CD4-positive, CD25-positive, alpha-beta regulatory T cell (primary cell): ENCODE measurements around the gene PCBP2. TPM values are rescaled to one million over a fixed set of nuclear protein-coding genes. Genes with fewer than 3 reads are reported as not detected.
A peak's percentile ranks its signal among the peaks of the same experiment; 100 is the strongest.
"Not testable (repeated sequence)": the region's sequence is repeated elsewhere in the genome, so short reads cannot be mapped to it uniquely, and the experiment has no call there.

Experiments
- ATAC-seq, 2 donors: fragments of 150-1000 bp; cut with Tn5 transposase; one replicate each; pipeline ENCODE4 v1.10.0; 2021; ENCODE audit warnings: low read depth in 2 of 2, moderate number of reproducible peaks in 2 of 2, moderate library complexity in 1 of 2
- DNase-seq, 3 donors: peaks; one replicate each; pipeline versions ENCODE4 v3.0.0 to v3.0.0-alpha.2; 2012 to 2022; ENCODE audit warnings: mixed read lengths in 1 of 3
- H3K27ac ChIP-seq: one replicate; pipeline ENCODE4 v1.7.0; 2013; ENCODE audit warnings: mild to moderate bottlenecking, low read length; ENCODE audit not compliant: insufficient read depth, poor library complexity, severe bottlenecking
- H3K27me3 ChIP-seq: one replicate; pipeline ENCODE4 v1.7.0; 2013; ENCODE audit warnings: low read length; ENCODE audit not compliant: control insufficient read depth, insufficient read depth
- H3K36me3 ChIP-seq: one replicate; pipeline ENCODE4 v1.7.0; 2013; ENCODE audit warnings: mild to moderate bottlenecking, low read length, moderate library complexity; ENCODE audit not compliant: control insufficient read depth, insufficient read depth
- H3K4me1 ChIP-seq: 2 replicates; pipeline ENCODE4 v1.7.0; 2013; ENCODE audit warnings: mild to moderate bottlenecking, low read length; ENCODE audit not compliant: insufficient read depth, control insufficient read depth, poor library complexity, severe bottlenecking
- H3K4me3 ChIP-seq: one replicate; pipeline ENCODE4 v1.7.0; 2013; ENCODE audit warnings: low read depth, mild to moderate bottlenecking, low read length, moderate library complexity
- H3K9me3 ChIP-seq, 2 experiments: 1 replicate in 1 of 2; 2 replicates in 1 of 2; pipeline ENCODE4 v1.7.0; 2013; ENCODE audit warnings: low read length in 2 of 2, mild to moderate bottlenecking in 1 of 2, moderate library complexity in 1 of 2; ENCODE audit not compliant: control insufficient read depth in 2 of 2
- H3K27ac Mint-ChIP-seq, 3 donors: one replicate each; pipeline ENCODE4 v1.8.0; 2020 to 2022; ENCODE audit warnings: mild to moderate bottlenecking in 3 of 3, mixed read lengths in 3 of 3, moderate library complexity in 2 of 3
- H3K27me3 Mint-ChIP-seq: one replicate; pipeline ENCODE4 v1.8.0; 2022; ENCODE audit warnings: mild to moderate bottlenecking, mixed read lengths
- H3K36me3 Mint-ChIP-seq: one replicate; pipeline ENCODE4 v1.8.0; 2020; ENCODE audit warnings: mixed read lengths
- H3K4me1 Mint-ChIP-seq, 4 donors: one replicate each; pipeline ENCODE4 v1.8.0; 2020 to 2022; ENCODE audit warnings: mixed read lengths in 4 of 4, mild to moderate bottlenecking in 1 of 4
- H3K4me3 Mint-ChIP-seq, 4 donors: one replicate each; pipeline ENCODE4 v1.8.0; 2020 to 2022; ENCODE audit warnings: mild to moderate bottlenecking in 4 of 4, mixed read lengths in 4 of 4, moderate library complexity in 3 of 4
- H3K9me3 Mint-ChIP-seq, 7 donors: one replicate each; pipeline ENCODE4 v1.8.0; 2020 to 2022; ENCODE audit warnings: mixed read lengths in 7 of 7, mild to moderate bottlenecking in 3 of 7, moderate library complexity in 2 of 7
- polyA plus RNA-seq, 4 donors: library from polyadenylated mRNA; unstranded; fragments of 300-500 nt; fragmentation: Illumina TruSeq; gene quantifications; one replicate each; pipeline ENCODE4 v1.2.3, GENCODE V29; 2021
- total RNA-seq: library from RNA; stranded (reverse); gene quantifications from one replicate; pipeline ENCODE4 v1.2.3, GENCODE V29; 2022

PCBP2 gene
- total and polyA plus RNA-seq, 5 donors from 2014 or later = 113 to 931 (median 136) TPM

DNA sequence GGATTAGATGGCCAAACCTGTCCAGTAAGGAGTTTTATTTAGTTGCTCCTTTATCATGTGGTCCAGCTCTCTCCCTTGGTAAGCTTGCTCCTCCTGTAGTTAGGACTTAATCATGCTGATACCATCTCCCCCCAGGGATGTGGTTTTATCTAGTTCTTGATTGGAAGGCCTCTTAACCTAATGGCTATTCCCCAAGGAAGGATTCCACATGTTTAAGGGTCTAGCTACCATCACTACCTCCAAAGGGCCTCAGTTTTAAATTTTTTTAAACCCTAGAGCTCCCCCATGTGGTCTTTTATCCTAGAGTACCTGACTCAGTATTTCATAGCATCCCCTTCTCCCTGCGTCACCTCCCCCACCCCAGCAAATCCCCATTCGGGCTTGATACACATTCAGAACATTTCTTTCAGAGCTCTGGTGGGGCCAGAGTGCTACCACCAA, 24.9 kb downstream of the PCBP2 start:
- Mint-ChIP-seq H3K27ac (peak overlapping the region in 2 of 3 donors; percentile 71 to 74), H3K27me3 (no peaks in the 10 kb centered on the region), H3K4me1 (peaks cover 15 to 57% (median 41%) of the 10 kb centered on the region in 4 donors), H3K36me3 (peaks cover 48% of the 10 kb centered on the region), H3K9me3 (no peaks in the 10 kb centered on the region), H3K4me3 (peak overlapping the region in 2 of 4 donors; percentile 42 to 44)
- ATAC-seq (peak in 1 of 2 donors; percentile 21), DNase-seq (no peak)
- Histone ChIP-seq H3K4me3 (no peak overlapping the region), H3K4me1 (peaks cover 20% of the 10 kb centered on the region), H3K27me3 (no peaks in the 10 kb centered on the region), H3K9me3 (no peaks in the 10 kb centered on the region), H3K27ac (peak overlapping the region; percentile 55), H3K36me3 (peaks cover 88% of the 10 kb centered on the region)

DNA sequence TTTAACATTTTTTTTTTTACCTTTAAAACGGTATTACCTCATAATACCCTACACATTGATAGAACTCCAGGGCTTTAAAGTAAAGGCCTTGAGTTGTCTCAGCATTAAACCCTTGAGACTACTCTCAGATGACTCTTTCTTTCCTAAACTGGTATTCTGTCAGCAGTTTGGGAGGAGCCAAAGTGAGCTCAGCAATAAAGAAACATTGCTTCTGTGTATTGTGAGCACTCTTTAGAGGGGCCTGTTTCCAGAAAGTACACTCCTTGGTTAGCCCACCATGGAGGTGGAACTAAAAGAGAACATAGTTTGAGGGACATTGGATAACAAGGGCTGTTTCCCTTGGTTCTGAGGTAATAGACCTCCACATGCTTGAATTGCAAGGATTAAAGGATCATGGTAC, 27.0 kb downstream of the PCBP2 start:
- Mint-ChIP-seq H3K9me3 (no peaks in the 10 kb centered on the region), H3K4me1 (peaks cover 7 to 43% (median 27%) of the 10 kb centered on the region in 4 donors), H3K36me3 (peaks cover 46% of the 10 kb centered on the region), H3K27me3 (no peaks in the 10 kb centered on the region), H3K27ac (peak overlapping the region in 2 of 3 donors; percentile 20 to 49), H3K4me3 (no peak overlapping the region)
- Histone ChIP-seq H3K27ac (no peak overlapping the region), H3K4me1 (peaks cover 14% of the 10 kb centered on the region), H3K36me3 (peaks cover 87% of the 10 kb centered on the region), H3K4me3 (no peak overlapping the region), H3K27me3 (no peaks in the 10 kb centered on the region), H3K9me3 (no peaks in the 10 kb centered on the region)
- ATAC-seq (no peak), DNase-seq (no peak)

DNA sequence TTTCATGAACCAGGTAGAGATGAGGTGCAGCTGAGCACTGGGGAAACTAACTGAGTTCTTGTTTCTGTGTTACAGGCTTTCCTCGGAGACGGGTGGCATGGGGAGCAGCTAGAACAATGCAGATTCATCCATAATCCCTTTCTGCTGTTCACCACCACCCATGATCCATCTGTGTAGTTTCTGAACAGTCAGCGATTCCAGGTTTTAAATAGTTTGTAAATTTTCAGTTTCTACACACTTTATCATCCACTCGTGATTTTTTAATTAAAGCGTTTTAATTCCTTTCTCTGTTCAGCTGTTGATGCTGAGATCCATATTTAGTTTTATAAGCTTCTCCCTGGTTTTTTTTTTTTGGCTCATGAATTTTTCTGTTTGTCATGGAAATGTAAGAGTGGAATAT, 27.4 kb downstream of the PCBP2 start:
- no peak overlapping the region for H3K4me3 ChIP-seq
- H3K4me3 Mint-ChIP-seq = no peak overlapping the region
- no peaks in the 10 kb centered on the region for H3K27me3 ChIP-seq
- no peak overlapping the region for H3K27ac ChIP-seq
- peaks cover 2 to 38% (median 22%) of the 10 kb centered on the region in 4 donors for H3K4me1 Mint-ChIP-seq
- DNase-seq = no peak
- no peak for ATAC-seq
- H3K36me3 ChIP-seq = peaks cover 86% of the 10 kb centered on the region
- H3K9me3 ChIP-seq = no peaks in the 10 kb centered on the region
- H3K9me3 Mint-ChIP-seq = no peaks in the 10 kb centered on the region
- H3K27me3 Mint-ChIP-seq = no peaks in the 10 kb centered on the region
- peaks cover 9% of the 10 kb centered on the region for H3K4me1 ChIP-seq
- peaks cover 42% of the 10 kb centered on the region for H3K36me3 Mint-ChIP-seq
- H3K27ac Mint-ChIP-seq = peak overlapping the region in 1 of 3 donors; percentile 20

DNA sequence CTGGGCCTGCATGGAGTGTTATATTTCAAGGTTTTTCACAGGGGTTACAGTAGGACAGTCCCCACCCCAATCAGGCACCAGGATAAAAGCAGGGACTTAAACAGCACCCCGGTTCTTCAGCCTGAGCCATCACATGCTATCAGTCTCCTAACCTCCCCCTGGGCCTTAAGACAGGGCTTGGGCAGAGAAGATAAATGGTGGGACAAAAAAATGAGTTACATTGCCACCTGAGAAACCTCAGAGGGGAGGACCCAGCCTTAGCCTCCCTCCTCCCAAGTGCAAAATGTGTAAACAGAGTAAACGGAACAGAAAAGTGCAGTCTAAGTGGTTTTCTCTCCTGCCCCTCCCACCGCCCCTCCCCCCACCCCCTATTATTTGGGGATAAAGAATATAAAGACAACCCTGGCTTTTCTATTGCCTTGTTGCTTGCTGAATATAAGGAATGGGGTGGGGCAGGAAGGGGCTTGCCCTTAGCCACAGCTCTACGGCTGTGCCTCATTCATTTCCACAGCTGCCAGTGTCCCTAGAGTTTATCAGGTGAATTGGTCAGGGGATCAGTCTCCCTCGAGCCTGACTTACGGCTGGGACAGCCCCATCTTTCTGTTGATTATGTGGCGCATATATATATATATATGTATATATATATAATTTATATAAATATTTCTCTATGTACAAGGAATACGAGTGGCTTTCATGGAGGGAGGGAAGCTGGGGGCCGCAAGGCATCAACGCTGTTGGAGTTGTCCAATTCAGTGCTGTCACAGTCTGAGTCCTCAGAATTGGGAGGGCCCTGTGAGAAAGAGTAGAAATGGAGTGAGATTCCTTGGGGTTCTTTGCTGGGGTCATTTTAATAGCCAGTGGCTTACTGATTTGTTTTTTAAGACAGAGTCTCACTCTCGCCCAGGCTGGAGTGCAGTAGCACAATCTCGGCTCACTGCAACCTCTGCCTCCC, 28.9 kb downstream of the PCBP2 start:
- H3K4me3 Mint-ChIP-seq = no peak overlapping the region
- DNase-seq (no peak), ATAC-seq (no peak)
- no peaks in the 10 kb centered on the region for H3K27me3 Mint-ChIP-seq
- peak overlapping the region in 1 of 3 donors; percentile 76 for H3K27ac Mint-ChIP-seq
- Histone ChIP-seq H3K4me1 (peaks cover 2% of the 10 kb centered on the region), H3K4me3 (no peak overlapping the region), H3K36me3 (peaks cover 86% of the 10 kb centered on the region), H3K27me3 (no peaks in the 10 kb centered on the region), H3K27ac (no peak overlapping the region), H3K9me3 (no peaks in the 10 kb centered on the region)
- peaks cover 0 to 25% (median 13%) of the 10 kb centered on the region in 4 donors for H3K4me1 Mint-ChIP-seq
- peaks cover 37% of the 10 kb centered on the region for H3K36me3 Mint-ChIP-seq
- H3K9me3 Mint-ChIP-seq = no peaks in the 10 kb centered on the region

DNA sequence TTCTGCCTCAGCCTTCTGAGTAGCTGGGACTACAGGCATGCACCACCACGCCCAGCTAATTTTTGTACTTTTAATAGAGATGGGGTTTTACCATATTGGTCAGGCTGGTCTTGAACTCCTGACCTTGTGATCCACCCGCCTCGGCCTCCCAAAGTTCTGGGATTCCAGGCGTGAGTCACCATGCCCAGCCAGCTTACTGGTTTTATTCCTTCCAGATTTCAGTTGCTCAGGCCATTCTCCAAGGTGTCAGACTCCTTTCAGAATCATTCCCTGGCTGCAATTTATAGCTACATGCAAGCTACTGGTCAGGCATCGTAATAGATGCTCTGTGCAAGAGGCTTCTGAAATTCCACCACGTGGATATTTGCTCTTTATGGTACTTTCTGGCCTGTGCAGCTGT, 29.6 kb downstream of the PCBP2 start:
- not testable (repeated sequence) for ATAC-seq, DNase-seq, H3K27me3 Mint-ChIP-seq, H3K9me3 Mint-ChIP-seq, H3K27me3 ChIP-seq, H3K4me3 ChIP-seq, H3K27ac Mint-ChIP-seq, H3K27ac ChIP-seq, H3K4me1 ChIP-seq, H3K4me3 Mint-ChIP-seq, H3K9me3 ChIP-seq
- peaks cover 0 to 23% (median 11%) of the 10 kb centered on the region in 4 donors for H3K4me1 Mint-ChIP-seq
- H3K36me3 Mint-ChIP-seq = peaks cover 32% of the 10 kb centered on the region
- H3K36me3 ChIP-seq = peaks cover 84% of the 10 kb centered on the region

DNA sequence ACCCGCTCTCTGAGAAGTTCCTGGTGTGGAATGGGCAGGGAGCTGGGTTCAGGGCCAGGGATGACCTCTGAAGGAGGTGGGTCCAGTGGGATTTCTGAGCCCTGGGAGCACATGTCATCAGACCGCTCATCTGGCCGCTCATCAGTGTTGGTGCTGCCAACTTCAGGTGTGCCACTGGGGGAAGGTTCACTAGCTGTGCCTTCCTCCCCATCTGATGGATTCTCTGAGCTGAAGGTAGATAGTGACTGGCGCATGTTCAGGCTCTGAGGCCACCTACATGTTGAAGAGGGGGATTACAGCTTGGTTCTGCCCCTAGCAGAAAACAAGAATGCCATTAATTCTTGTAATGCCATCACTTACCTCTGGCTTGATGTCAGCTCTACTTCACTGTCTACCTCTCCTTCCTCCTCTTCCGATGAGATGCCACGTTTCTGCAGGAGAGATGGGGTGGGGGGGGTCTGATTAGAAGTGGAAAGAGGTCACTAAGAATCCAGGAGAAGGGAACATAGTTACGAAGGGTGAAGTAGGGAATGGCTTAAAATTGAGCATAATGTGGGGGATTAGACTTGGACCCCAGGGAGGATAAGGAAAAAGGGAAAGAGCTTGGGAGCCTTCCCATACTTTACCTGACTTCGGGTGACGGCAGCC, 30.2 kb downstream of the PCBP2 start:
- Mint-ChIP-seq H3K4me1 (peaks cover 0 to 17% (median 8%) of the 10 kb centered on the region in 4 donors), H3K27ac (peak overlapping the region in 2 of 3 donors; percentile 35 to 59), H3K36me3 (peaks cover 26% of the 10 kb centered on the region), H3K9me3 (no peaks in the 10 kb centered on the region), H3K27me3 (no peaks in the 10 kb centered on the region), H3K4me3 (peak overlapping the region in 1 of 4 donors; percentile 66)
- no peak overlapping the region for H3K27ac ChIP-seq
- H3K4me3 ChIP-seq = no peak overlapping the region
- peak; percentile 29 to 42 for ATAC-seq
- peak in 1 of 3 donors; percentile 18 for DNase-seq
- peaks cover 2% of the 10 kb centered on the region for H3K4me1 ChIP-seq
- H3K9me3 ChIP-seq = no peaks in the 10 kb centered on the region
- peaks cover 78% of the 10 kb centered on the region for H3K36me3 ChIP-seq
- no peaks in the 10 kb centered on the region for H3K27me3 ChIP-seq

DNA sequence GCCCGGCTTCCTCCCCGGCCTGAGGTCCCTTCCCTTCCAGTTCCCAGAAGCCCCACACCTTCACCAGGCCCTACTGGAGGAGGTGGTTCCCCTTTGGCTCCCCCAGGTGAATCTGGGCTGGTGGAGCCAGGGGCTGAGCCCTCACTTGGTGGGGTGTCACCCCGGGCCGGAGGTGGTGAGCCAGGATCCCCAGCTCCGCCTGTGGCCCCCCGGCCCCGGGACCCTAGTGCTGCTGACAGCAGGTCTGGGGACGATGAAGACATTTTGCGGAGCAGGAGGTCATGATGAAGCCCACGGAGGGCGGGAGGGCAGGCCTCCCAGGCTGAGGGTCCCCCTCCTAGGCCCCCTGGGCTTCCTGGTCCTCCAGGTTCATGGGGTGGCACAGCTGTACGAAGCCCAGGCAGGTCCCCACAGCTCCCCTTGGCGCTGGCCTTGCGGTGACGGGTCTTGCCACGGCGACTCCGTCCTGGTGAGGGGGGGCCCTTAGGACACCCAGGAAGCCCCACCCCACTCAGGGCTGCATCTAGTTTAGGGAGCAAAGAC, 30.8 kb downstream of the PCBP2 start:
- H3K36me3 ChIP-seq = peaks cover 82% of the 10 kb centered on the region
- H3K9me3 Mint-ChIP-seq = no peaks in the 10 kb centered on the region
- peaks cover 0 to 16% (median 8%) of the 10 kb centered on the region in 4 donors for H3K4me1 Mint-ChIP-seq
- H3K4me3 Mint-ChIP-seq = no peak overlapping the region
- DNase-seq = no peak
- H3K27me3 Mint-ChIP-seq = no peaks in the 10 kb centered on the region
- peak overlapping the region in 2 of 3 donors; percentile 13 to 18 for H3K27ac Mint-ChIP-seq
- H3K27me3 ChIP-seq = no peaks in the 10 kb centered on the region
- ATAC-seq = no peak
- peaks cover 2% of the 10 kb centered on the region for H3K4me1 ChIP-seq
- H3K9me3 ChIP-seq = no peaks in the 10 kb centered on the region
- peaks cover 23% of the 10 kb centered on the region for H3K36me3 Mint-ChIP-seq
- H3K27ac ChIP-seq = no peak overlapping the region
- no peak overlapping the region for H3K4me3 ChIP-seq
